HepG2 (cell line): ENCODE data around the gene CACNA1C. TPM values are rescaled to one million over a fixed set of nuclear protein-coding genes. Genes with fewer than 3 reads are reported as not detected.

Experiments used
- ELK4 ChIP-seq: sonication (generic); formaldehyde crosslinking; IDR thresholded peaks from 2 replicates; pipeline ENCODE4 v1.9.0; 2021; ENCODE audit warnings: missing genetic modification reagents, borderline replicate concordance
- HHEX ChIP-seq: IDR thresholded peaks from 2 replicates; pipeline ENCODE4 v1.6.1; 2016; ENCODE audit warnings: control low read depth
- HNRNPH1 ChIP-seq: fragments of 200-400 bp; formaldehyde crosslinking; optimal IDR thresholded peaks from 2 replicates; pipeline ENCODE3; 2017; ENCODE audit warnings: mild to moderate bottlenecking, low read depth, low read length
- HNRNPK ChIP-seq: fragments of 200-400 bp; formaldehyde crosslinking; IDR thresholded peaks from 2 replicates; pipeline ENCODE4 v1.6.1; 2018; ENCODE audit warnings: low read length, low read depth, moderate library complexity, mild to moderate bottlenecking; ENCODE audit not compliant: poor library complexity, severe bottlenecking
- IKZF4 ChIP-seq: sonication (generic); formaldehyde crosslinking; IDR thresholded peaks from 2 replicates; pipeline ENCODE4 v1.5.1; 2020; ENCODE audit warnings: borderline replicate concordance, mild to moderate bottlenecking, low read depth, missing genetic modification reagents; ENCODE audit errors: not compliant biosample characterization
- NR1H2 ChIP-seq: sonication (generic); formaldehyde crosslinking; IDR thresholded peaks from 2 replicates; pipeline ENCODE4 v1.8.1; 2022; ENCODE audit warnings: low read depth, missing genetic modification reagents, borderline replicate concordance
- SMAD1 ChIP-seq: sonication (generic); formaldehyde crosslinking; IDR thresholded peaks from 2 replicates; pipeline ENCODE4 v1.4.0; 2020; ENCODE audit warnings: missing genetic modification reagents, low read depth, mild to moderate bottlenecking, borderline replicate concordance
- SRY ChIP-seq: sonication (generic); formaldehyde crosslinking; IDR thresholded peaks from 2 replicates; pipeline ENCODE4 v1.8.0; 2022; ENCODE audit warnings: mild to moderate bottlenecking, missing genetic modification reagents
- TAF1 ChIP-seq: sonication (generic); formaldehyde crosslinking; IDR thresholded peaks from 2 replicates; pipeline ENCODE4 v1.4.0; 2020; ENCODE audit warnings: missing genetic modification reagents
- TP53 ChIP-seq: sonication (generic); formaldehyde crosslinking; conservative IDR thresholded peaks from 2 replicates; pipeline ENCODE4 v1.4.0; 2020; ENCODE audit warnings: missing genetic modification reagents
- ZBED4 ChIP-seq: sonication (generic); formaldehyde crosslinking; IDR thresholded peaks from 2 replicates; pipeline ENCODE4 v1.4.0; 2020; ENCODE audit warnings: missing genetic modification reagents, borderline replicate concordance
- ZBTB39 ChIP-seq: sonication (generic); formaldehyde crosslinking; IDR thresholded peaks from 2 replicates; pipeline ENCODE4 v1.5.0; 2020; ENCODE audit warnings: missing genetic modification reagents
- ZBTB43 ChIP-seq: sonication (generic); formaldehyde crosslinking; conservative IDR thresholded peaks from 2 replicates; pipeline ENCODE4 v1.4.0; 2020; ENCODE audit warnings: missing genetic modification reagents
- ZNF235 ChIP-seq: sonication (generic); formaldehyde crosslinking; IDR thresholded peaks from 2 replicates; pipeline ENCODE4 v1.8.1; 2023; ENCODE audit warnings: mild to moderate bottlenecking, missing genetic modification reagents, borderline replicate concordance
- ZNF280B ChIP-seq: sonication (generic); formaldehyde crosslinking; IDR thresholded peaks from 2 replicates; pipeline ENCODE4 v1.5.0; 2020; ENCODE audit warnings: missing genetic modification reagents, mild to moderate bottlenecking, borderline replicate concordance
- ZNF878 ChIP-seq: sonication (generic); formaldehyde crosslinking; IDR thresholded peaks from 2 replicates; pipeline ENCODE4 v1.8.1; 2023; ENCODE audit warnings: mild to moderate bottlenecking, missing genetic modification reagents, moderate library complexity
- polyA plus RNA-seq, 8 experiments: library from polyadenylated mRNA; depleted of rRNA in 3 of 8; stranded (reverse) in 7 of 8; unstranded in 1 of 8; fragments of >200 nt; fragmentation: Illumina TruSeq in 4 of 8; extraction: Trizol in 4 of 8; gene quantifications; 2 replicates each; pipeline versions ENCODE4 v1.2.1 to v1.2.3, GENCODE V29; 2011 to 2016; ENCODE audit warnings: low read depth in 4 of 8, missing spikeins in 1 of 8, mixed read lengths in 1 of 8; ENCODE audit not compliant: insufficient read depth in 1 of 8
- total RNA-seq, 5 experiments: library from RNA; depleted of rRNA; stranded (reverse); fragments of >200 nt; fragmentation: Illumina TruSeq; extraction: Trizol; gene quantifications; 2 replicates each; pipeline ENCODE4 v1.2.3, GENCODE V29; 2016; ENCODE audit warnings: low read depth in 1 of 5

Gene CACNA1C
- total and polyA plus RNA-seq, 2 of the 13 experiments (the other 11 are each of a cell fraction or from before 2014, with no cell fraction given), result not detected

GRCh38 chr12:2034633-2035430 is 18.0 kb upstream of the CACNA1C start (continued):
- no peak for TF ChIP-seq ZBED4 (CRISPR knock-in tag)
- 0 out of 2 replicates have a peak, but pooled peaks have one; percentile 24 for TF ChIP-seq ZBTB39 (CRISPR knock-in tag)
- TF ChIP-seq ZNF235 (CRISPR knock-in tag), result no peak
- TF ChIP-seq TP53 (CRISPR knock-in tag), result no peak
- TF ChIP-seq ZNF280B (CRISPR knock-in tag), result no peak
- peak; percentile 25 for TF ChIP-seq HNRNPK
- no peak for TF ChIP-seq SRY (CRISPR knock-in tag)
- TF ChIP-seq TAF1 (CRISPR knock-in tag), result no peak
- TF ChIP-seq NR1H2 (CRISPR knock-in tag), result 0 out of 2 replicates have a peak, but pooled peaks have one; percentile 19
- no peak for TF ChIP-seq ZNF878
- no peak for TF ChIP-seq ELK4 (CRISPR knock-in tag)
- TF ChIP-seq HHEX (CRISPR knock-in tag), result no peak
- TF ChIP-seq ZBTB43 (CRISPR knock-in tag), result 0 out of 2 replicates have a peak, but pooled peaks have one; percentile 43
- no peak for TF ChIP-seq IKZF4 (CRISPR knock-in tag)
- no peak for TF ChIP-seq HNRNPH1
- no peak for TF ChIP-seq SMAD1
